ENCODE measurements around the gene EPHA4. TPM values are rescaled to one million over a fixed set of nuclear protein-coding genes. Genes with fewer than 3 reads are reported as not detected.

EPHA4 gene
- total RNA-seq, 1 experiment from 2014 or later: 3.3 TPM

DNA sequence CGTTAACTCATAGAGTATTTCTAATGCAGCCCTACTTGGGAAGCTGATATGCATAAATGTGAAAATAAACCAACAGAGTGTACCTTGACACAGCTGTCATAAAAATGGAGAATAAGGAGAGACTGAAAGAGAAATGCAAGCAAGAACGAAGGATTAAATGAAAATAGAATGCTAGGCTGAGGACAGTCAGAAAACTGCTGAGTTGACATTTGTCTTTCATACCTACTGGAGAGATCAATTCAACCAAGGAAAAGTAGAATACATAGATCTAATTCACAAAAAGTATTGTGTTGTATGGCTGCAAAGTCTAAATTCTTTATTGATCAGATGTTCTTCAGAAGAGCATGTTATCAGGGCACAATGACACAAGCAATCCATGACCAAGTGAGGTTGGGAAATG, 112.0 kb downstream of the EPHA4 start:
- ChIA-PET CTCF (no interaction called here), POLR2A (ENCODE audit: unreplicated experiment) (no interaction called here)
- no TSS peak for BruUV-seq (replicated peaks)
- ATAC-seq: no peak
- H3K27ac ChIP-seq (ENCODE audit: low read length): no peak overlapping the region
- H3K9me2 ChIP-seq (replicated peaks; ENCODE audit: low read length): no peaks in the 10 kb centered on the region
- no peak overlapping the region for H3K4me3 ChIP-seq (ENCODE audit: low read length)
- no peak overlapping the region for H2AFZ ChIP-seq (ENCODE audit: low read length)
- no peak overlapping the region for H3K9ac ChIP-seq (ENCODE audit: low read length)
- no peaks in the 10 kb centered on the region for H3K4me1 ChIP-seq (ENCODE audit: insufficient read depth, low read length)
- H3K36me3 ChIP-seq (ENCODE audit: low read depth, low read length): no peaks in the 10 kb centered on the region
- no peaks in the 10 kb centered on the region for H3K79me2 ChIP-seq (ENCODE audit: low read length)
- H3K9me3 ChIP-seq (ENCODE audit: low read length): no peaks in the 10 kb centered on the region
- no peak for DNase-seq
- H3K4me2 ChIP-seq (ENCODE audit: low read length): no peak overlapping the region
- no peaks in the 10 kb centered on the region for H4K20me1 ChIP-seq (ENCODE audit: low read length)
- no peaks in the 10 kb centered on the region for H3F3A ChIP-seq (ENCODE audit: low read length, unreplicated experiment)
- intact Hi-C loops (cut with micrococcal nuclease): no loop called here
- TF ChIP-seq EZH2 (IDR thresholded peaks at IDR 0.05; ENCODE audit: low read length, unreplicated experiment) (no peak), EZH2phosphoT487 (IDR thresholded peaks at IDR 0.05; ENCODE audit: borderline replicate concordance, low read length) (no peak)
- TF ChIP-seq, protein P1, sequence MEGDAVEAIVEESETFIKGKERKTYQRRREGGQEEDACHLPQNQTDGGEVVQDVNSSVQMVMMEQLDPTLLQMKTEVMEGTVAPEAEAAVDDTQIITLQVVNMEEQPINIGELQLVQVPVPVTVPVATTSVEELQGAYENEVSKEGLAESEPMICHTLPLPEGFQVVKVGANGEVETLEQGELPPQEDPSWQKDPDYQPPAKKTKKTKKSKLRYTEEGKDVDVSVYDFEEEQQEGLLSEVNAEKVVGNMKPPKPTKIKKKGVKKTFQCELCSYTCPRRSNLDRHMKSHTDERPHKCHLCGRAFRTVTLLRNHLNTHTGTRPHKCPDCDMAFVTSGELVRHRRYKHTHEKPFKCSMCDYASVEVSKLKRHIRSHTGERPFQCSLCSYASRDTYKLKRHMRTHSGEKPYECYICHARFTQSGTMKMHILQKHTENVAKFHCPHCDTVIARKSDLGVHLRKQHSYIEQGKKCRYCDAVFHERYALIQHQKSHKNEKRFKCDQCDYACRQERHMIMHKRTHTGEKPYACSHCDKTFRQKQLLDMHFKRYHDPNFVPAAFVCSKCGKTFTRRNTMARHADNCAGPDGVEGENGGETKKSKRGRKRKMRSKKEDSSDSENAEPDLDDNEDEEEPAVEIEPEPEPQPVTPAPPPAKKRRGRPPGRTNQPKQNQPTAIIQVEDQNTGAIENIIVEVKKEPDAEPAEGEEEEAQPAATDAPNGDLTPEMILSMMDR (conservative IDR thresholded peaks at IDR 0.05; ENCODE audit: low read depth, low read length): no peak
- H3K27me3 ChIP-seq (ENCODE audit: low read length): no peaks in the 10 kb centered on the region

DNA sequence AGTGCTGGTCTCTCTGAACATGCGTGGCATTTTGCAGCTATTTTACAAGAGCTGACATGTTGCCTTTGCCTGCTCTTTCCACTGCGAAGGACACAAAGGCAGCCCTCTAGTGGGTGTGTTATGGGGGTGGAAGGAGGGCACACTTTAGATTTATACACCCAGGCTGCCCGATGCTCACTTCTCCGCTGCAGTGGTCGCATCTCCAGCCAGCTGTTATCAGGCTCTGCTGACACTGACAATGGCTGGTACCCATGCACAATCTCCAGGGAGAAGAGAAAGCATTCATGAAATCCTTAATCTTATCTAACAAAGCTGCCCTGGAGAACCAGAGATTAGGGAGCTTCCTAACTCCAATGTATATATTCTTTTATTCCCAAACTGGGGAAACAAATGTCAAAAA, 113.5 kb downstream of the EPHA4 start:
- BruUV-seq (replicated peaks): no TSS peak
- no peak overlapping the region for H3K9ac ChIP-seq (ENCODE audit: low read length)
- intact Hi-C loops (cut with micrococcal nuclease): no loop called here
- TF ChIP-seq EZH2 (IDR thresholded peaks at IDR 0.05; ENCODE audit: low read length, unreplicated experiment): no peak
- no peak for TF ChIP-seq EZH2phosphoT487 (IDR thresholded peaks at IDR 0.05; ENCODE audit: borderline replicate concordance, low read length)
- TF ChIP-seq, protein P1 (conservative IDR thresholded peaks at IDR 0.05; ENCODE audit: low read depth, low read length): no peak
- H4K20me1 ChIP-seq (ENCODE audit: low read length): no peaks in the 10 kb centered on the region
- ATAC-seq: no peak
- CTCF ChIA-PET: no interaction called here
- no peaks in the 10 kb centered on the region for H3K27me3 ChIP-seq (ENCODE audit: low read length)
- H3K4me1 ChIP-seq (ENCODE audit: insufficient read depth, low read length): no peaks in the 10 kb centered on the region
- no peaks in the 10 kb centered on the region for H3K36me3 ChIP-seq (ENCODE audit: low read depth, low read length)
- no peak overlapping the region for H3K4me2 ChIP-seq (ENCODE audit: low read length)
- H3K4me3 ChIP-seq (ENCODE audit: low read length): no peak overlapping the region
- H3K9me2 ChIP-seq (replicated peaks; ENCODE audit: low read length): no peaks in the 10 kb centered on the region
- H2AFZ ChIP-seq (ENCODE audit: low read length): no peak overlapping the region
- no peaks in the 10 kb centered on the region for H3K79me2 ChIP-seq (ENCODE audit: low read length)
- no peaks in the 10 kb centered on the region for H3K9me3 ChIP-seq (ENCODE audit: low read length)
- H3K27ac ChIP-seq (ENCODE audit: low read length): no peak overlapping the region
- no peak for DNase-seq
- POLR2A ChIA-PET (ENCODE audit: unreplicated experiment): no interaction called here
- no peaks in the 10 kb centered on the region for H3F3A ChIP-seq (ENCODE audit: low read length, unreplicated experiment)

DNA sequence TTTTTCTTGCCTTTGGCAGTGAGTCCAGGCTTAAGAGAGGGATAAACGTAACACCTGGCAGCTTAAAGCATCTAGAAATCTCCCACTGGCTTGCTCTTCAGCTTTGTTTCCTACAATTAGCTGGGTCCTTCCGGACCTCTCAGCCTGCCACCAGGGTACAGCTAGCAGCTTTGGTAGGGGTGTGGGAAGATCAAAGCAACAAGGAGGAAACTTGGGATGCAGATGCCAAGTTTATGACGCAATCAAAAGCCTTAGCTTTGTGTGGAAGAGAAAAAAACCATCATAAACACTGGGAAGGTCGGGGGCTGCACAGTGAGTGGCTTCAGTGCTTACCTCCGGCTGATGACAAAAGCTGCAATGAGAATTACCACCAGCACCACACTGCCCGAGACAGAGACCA, 116.9 kb downstream of the EPHA4 start:
- CTCF ChIA-PET: no interaction called here
- H2AFZ ChIP-seq (ENCODE audit: low read length): no peak overlapping the region
- H3K9me2 ChIP-seq (replicated peaks; ENCODE audit: low read length): no peaks in the 10 kb centered on the region
- no peak overlapping the region for H3K4me2 ChIP-seq (ENCODE audit: low read length)
- no peaks in the 10 kb centered on the region for H3K27me3 ChIP-seq (ENCODE audit: low read length)
- H3K9ac ChIP-seq (ENCODE audit: low read length): no peak overlapping the region
- H3F3A ChIP-seq (ENCODE audit: low read length, unreplicated experiment): no peaks in the 10 kb centered on the region
- no peaks in the 10 kb centered on the region for H3K79me2 ChIP-seq (ENCODE audit: low read length)
- no peak overlapping the region for H3K27ac ChIP-seq (ENCODE audit: low read length)
- H3K9me3 ChIP-seq (ENCODE audit: low read length): no peaks in the 10 kb centered on the region
- POLR2A ChIA-PET (ENCODE audit: unreplicated experiment): no interaction called here
- TF ChIP-seq EZH2phosphoT487 (IDR thresholded peaks at IDR 0.05; ENCODE audit: borderline replicate concordance, low read length) (no peak), EZH2 (IDR thresholded peaks at IDR 0.05; ENCODE audit: low read length, unreplicated experiment) (no peak)
- TF ChIP-seq, protein P1 (conservative IDR thresholded peaks at IDR 0.05; ENCODE audit: low read depth, low read length): no peak
- no peaks in the 10 kb centered on the region for H4K20me1 ChIP-seq (ENCODE audit: low read length)
- H3K36me3 ChIP-seq (ENCODE audit: low read depth, low read length): no peaks in the 10 kb centered on the region
- H3K4me3 ChIP-seq (ENCODE audit: low read length): no peak overlapping the region
- no peaks in the 10 kb centered on the region for H3K4me1 ChIP-seq (ENCODE audit: insufficient read depth, low read length)
- intact Hi-C loops (cut with micrococcal nuclease): no loop called here
- ATAC-seq: no peak
- DNase-seq: no peak
- BruUV-seq (replicated peaks): no TSS peak
